Sigmoid colon (tissue), 7 donors: ENCODE measurements around the gene PDS5B. TPM values are rescaled to one million over a fixed set of nuclear protein-coding genes. Genes with fewer than 3 reads are reported as not detected.
A peak's percentile ranks its signal among the peaks of the same experiment; 100 is the strongest.

Experiments used
- DNase-seq: peaks from one replicate; pipeline ENCODE4 v3.0.0-alpha.2; 2019
- H3K27ac ChIP-seq, 4 donors: fragments of 200-600 bp; sonication (generic); one replicate each; pipeline ENCODE4 v1.5.1; 2016 to 2019; ENCODE audit warnings: mild to moderate bottlenecking in 1 of 4
- H3K27me3 ChIP-seq, 3 donors: fragments of 200-600 bp; sonication (generic); one replicate each; pipeline ENCODE4 v1.5.1; 2019; ENCODE audit warnings: mild to moderate bottlenecking in 1 of 3
- H3K36me3 ChIP-seq, 4 donors: fragments of 200-600 bp; sonication (generic); one replicate each; pipeline ENCODE4 v1.5.1; 2016 to 2019
- H3K4me1 ChIP-seq, 4 donors: fragments of 200-600 bp; sonication (generic); one replicate each; pipeline ENCODE4 v1.5.1; 2017 to 2019
- H3K4me3 ChIP-seq, 4 donors: fragments of 200-600 bp; sonication (generic); one replicate each; pipeline ENCODE4 v1.5.1; 2017 to 2019; ENCODE audit warnings: mild to moderate bottlenecking in 2 of 4, moderate library complexity in 1 of 4
- H3K9me3 ChIP-seq, 4 donors: fragments of 200-600 bp in 3 of 4; sonication (generic) in 3 of 4; one replicate each; pipeline versions ENCODE4 v1.5.1 to v1.6.1; 2013 to 2019
- EP300 ChIP-seq, 4 donors: sonication (generic); formaldehyde crosslinking; IDR thresholded peaks; one replicate each; pipeline ENCODE4 v1.6.1; 2017; ENCODE audit warnings: antibody characterized with exemption in 4 of 4
- POLR2A ChIP-seq, 2 donors: fragments of 450-650 bp; IDR thresholded peaks; one replicate each; pipeline ENCODE4 v1.6.1; 2016; ENCODE audit warnings: antibody characterized with exemption in 2 of 2, mild to moderate bottlenecking in 2 of 2, moderate library complexity in 2 of 2
- POLR2AphosphoS5 ChIP-seq, 4 donors: sonication (generic); formaldehyde crosslinking; IDR thresholded peaks; one replicate each; pipeline ENCODE4 v1.6.1; 2017; ENCODE audit warnings: antibody characterized with exemption in 4 of 4
- WGBS, 2 donors: extraction: QIAGEN DNeasy Blood & Tissue Kit; methylation state at CpG; one replicate each; pipeline ENCODE4 v1.1.7; 2013; 5-methylcytosine and 5-hydroxymethylcytosine counted together
- intact Hi-C: fragments of 100-400 bp; cut with DNase I; formaldehyde crosslinking; loops from one replicate; pipeline ENCODE4 v1.15.1; 2023
- polyA plus RNA-seq, 3 donors: library from polyadenylated mRNA; stranded (reverse); fragments of 200-250 nt; gene quantifications; one replicate each; pipeline ENCODE4 v1.2.3, GENCODE V29; 2013
- total RNA-seq, 4 donors: library from RNA; depleted of rRNA; stranded (reverse); fragments of >200 nt; gene quantifications; one replicate each; pipeline ENCODE4 v1.1.0, GENCODE V29; 2016
- TF ChIP-seq, protein P1 (sequence below), 4 experiments: fragments of 450-650 bp in 3 of 4; fragments of 200-600 bp in 1 of 4; IDR thresholded peaks; one replicate each; pipeline ENCODE4 v1.5.1; 2016 to 2019; ENCODE audit warnings: antibody characterized with exemption in 4 of 4, mild to moderate bottlenecking in 3 of 4, moderate library complexity in 2 of 4
- donor health status: healthy with polysubstance abuse.
- donor health status: Bipolar disorder and iron deficiency.
- donor health status: healthy.

PDS5B gene
- total and polyA plus RNA-seq, 7 donors, result 3.6 to 65.0 (median 52.8) TPM

DNA sequence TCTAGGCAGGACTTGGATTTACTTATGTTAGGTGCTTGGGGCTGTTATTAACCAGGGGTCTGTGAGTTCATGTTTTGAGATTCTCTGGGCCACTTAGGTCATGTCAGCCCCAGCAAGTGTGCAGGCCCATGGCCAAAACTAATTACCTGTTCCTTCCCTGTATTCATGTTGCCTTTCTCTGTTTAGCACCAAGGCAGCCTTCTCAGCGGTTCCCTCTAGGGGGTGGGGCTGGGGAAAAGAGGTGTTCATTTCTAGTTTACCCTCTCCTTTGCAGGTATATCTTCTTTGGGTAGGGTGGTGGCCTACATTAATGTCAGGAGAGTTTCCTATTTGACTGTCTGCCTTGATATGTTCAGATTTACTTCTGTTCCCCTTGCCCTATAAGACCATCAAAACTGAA, 61.7 kb downstream of the PDS5B start:
- intact Hi-C loops, result loop anchor here (10.0 kb wide), 1 partner anchor 367 kb away; the partner anchor contains the start of gene KL
- Histone ChIP-seq H3K4me1 (peaks cover 0 to 65% (median 9%) of the 10 kb centered on the region in 4 donors), H3K9me3 (no peaks in the 10 kb centered on the region), H3K27me3 (no peaks in the 10 kb centered on the region), H3K36me3 (no peaks in the 10 kb centered on the region), H3K4me3 (no peak overlapping the region), H3K27ac (no peak overlapping the region)
- TF ChIP-seq, protein P1, sequence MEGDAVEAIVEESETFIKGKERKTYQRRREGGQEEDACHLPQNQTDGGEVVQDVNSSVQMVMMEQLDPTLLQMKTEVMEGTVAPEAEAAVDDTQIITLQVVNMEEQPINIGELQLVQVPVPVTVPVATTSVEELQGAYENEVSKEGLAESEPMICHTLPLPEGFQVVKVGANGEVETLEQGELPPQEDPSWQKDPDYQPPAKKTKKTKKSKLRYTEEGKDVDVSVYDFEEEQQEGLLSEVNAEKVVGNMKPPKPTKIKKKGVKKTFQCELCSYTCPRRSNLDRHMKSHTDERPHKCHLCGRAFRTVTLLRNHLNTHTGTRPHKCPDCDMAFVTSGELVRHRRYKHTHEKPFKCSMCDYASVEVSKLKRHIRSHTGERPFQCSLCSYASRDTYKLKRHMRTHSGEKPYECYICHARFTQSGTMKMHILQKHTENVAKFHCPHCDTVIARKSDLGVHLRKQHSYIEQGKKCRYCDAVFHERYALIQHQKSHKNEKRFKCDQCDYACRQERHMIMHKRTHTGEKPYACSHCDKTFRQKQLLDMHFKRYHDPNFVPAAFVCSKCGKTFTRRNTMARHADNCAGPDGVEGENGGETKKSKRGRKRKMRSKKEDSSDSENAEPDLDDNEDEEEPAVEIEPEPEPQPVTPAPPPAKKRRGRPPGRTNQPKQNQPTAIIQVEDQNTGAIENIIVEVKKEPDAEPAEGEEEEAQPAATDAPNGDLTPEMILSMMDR (IDR thresholded peaks at IDR 0.05), result no peak
- TF ChIP-seq EP300 (IDR thresholded peaks at IDR 0.05) (no peak), POLR2AphosphoS5 (IDR thresholded peaks at IDR 0.05) (no peak), POLR2A (IDR thresholded peaks at IDR 0.05) (no peak)
- no peak for DNase-seq
- WGBS, 2 donors, result 73 to 75% methylated on average over 1 of the region's 1 CpG

DNA sequence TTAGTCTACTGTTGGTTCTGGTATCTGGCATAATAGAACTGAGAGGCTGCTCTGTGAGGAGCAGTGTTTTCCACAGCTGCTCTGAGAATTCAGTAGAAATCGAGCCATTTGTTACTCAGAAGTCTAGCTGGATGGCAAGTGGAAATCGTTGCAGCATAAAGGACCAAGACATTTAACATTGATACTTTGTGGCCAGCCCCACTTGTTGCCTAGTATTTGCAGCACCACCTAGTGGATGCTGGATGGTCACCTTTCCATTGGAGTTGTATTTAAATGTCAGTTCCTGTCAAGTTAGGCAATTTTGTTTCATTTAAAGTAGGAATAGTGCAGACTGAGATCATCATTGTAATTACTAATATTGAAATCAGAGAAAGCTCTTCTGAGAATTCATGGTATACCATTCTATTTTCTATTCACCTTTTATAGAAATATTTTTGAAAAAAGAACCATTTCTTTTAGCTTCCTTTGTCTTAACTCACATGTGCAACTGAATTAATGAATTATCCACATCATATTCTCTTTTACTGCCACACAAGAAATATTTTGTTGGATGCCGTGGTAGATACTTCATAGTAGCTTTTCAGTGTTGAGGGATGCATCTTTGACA, 64.6 kb downstream of the PDS5B start:
- H3K4me3 ChIP-seq, result no peak overlapping the region
- no peaks in the 10 kb centered on the region for H3K9me3 ChIP-seq
- H3K4me1 ChIP-seq, result peaks cover 0 to 37% (median 6%) of the 10 kb centered on the region in 4 donors
- H3K27me3 ChIP-seq, result no peaks in the 10 kb centered on the region
- DNase-seq, result no peak
- no peak overlapping the region for H3K27ac ChIP-seq
- intact Hi-C loops, result loop anchor here (10.0 kb wide), 1 partner anchor 1074 kb away; no protein-coding TSS in a partner anchor
- 16 to 29% methylated on average over 3 of the region's 3 CpGs for WGBS, 2 donors
- TF ChIP-seq EP300 (IDR thresholded peaks at IDR 0.05) (no peak), POLR2AphosphoS5 (IDR thresholded peaks at IDR 0.05) (no peak)
- TF ChIP-seq, protein P1 (IDR thresholded peaks at IDR 0.05), result peak in 3 of 4 experiments; percentile 19 to 68 (median 58)
- H3K36me3 ChIP-seq, result no peaks in the 10 kb centered on the region

DNA sequence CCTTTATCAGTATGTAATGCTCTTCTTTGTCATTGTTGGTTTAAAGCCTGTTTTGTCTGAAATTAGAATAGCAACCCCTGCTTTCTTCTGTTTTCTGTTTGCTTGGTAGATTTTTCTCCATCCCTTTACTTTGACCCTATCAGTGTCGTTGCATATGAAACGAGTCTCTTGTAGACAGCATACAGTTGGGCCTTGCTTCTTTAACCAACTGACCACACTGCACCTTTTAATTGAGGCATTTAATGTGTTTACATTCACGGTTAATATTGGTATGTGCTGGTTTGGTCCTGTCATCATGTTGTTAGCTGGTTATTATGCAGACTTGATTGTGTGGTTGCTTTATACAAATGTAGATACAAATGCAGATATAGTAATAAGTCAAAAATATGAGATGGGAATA, 71.1 kb downstream of the PDS5B start:
- no peak for DNase-seq
- peaks cover 0 to 4% (median 0%) of the 10 kb centered on the region in 4 donors for H3K9me3 ChIP-seq
- H3K4me3 ChIP-seq, result no peak overlapping the region
- intact Hi-C loops, result loop anchor here (10.0 kb wide), 1 partner anchor 1067 kb away; no protein-coding TSS in a partner anchor
- H3K27me3 ChIP-seq, result no peaks in the 10 kb centered on the region
- TF ChIP-seq, protein P1 (IDR thresholded peaks at IDR 0.05), result no peak
- H3K36me3 ChIP-seq, result peaks cover 0 to 12% (median 0%) of the 10 kb centered on the region in 4 donors
- no peak overlapping the region for H3K27ac ChIP-seq
- H3K4me1 ChIP-seq, result no peaks in the 10 kb centered on the region
- 95 to 98% methylated on average over 3 of the region's 3 CpGs for WGBS, 2 donors

DNA sequence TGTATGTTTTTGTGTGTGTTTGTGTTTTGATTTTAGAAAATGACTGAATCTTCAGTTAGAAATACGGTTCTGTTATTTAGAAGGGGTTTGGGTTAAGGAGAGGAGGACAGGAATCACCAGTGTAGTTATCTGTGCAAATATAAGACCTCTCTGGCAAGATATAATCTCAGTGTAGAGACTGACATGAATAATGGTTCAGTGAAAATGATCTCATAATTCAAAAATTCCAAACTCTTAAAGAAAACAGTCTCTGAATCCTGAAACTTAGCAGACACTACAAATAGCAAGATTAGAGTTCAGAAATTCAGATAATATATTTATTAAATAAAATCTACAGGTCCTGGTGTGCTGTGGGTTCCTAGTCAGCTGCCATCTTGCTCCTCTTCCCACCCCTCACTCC, 73.5 kb downstream of the PDS5B start:
- WGBS, 2 donors, result 92 to 99% methylated on average over 1 of the region's 1 CpG

More for the DNA sequence above, 73.5 kb downstream of the PDS5B start:
- H3K4me3 ChIP-seq, result no peak overlapping the region
- TF ChIP-seq POLR2A (IDR thresholded peaks at IDR 0.05) (no peak), EP300 (IDR thresholded peaks at IDR 0.05) (no peak), POLR2AphosphoS5 (IDR thresholded peaks at IDR 0.05) (no peak)
- TF ChIP-seq, protein P1 (IDR thresholded peaks at IDR 0.05), result no peak
- peaks cover 0 to 4% (median 0%) of the 10 kb centered on the region in 4 donors for H3K9me3 ChIP-seq
- no peaks in the 10 kb centered on the region for H3K4me1 ChIP-seq
- no peak for DNase-seq
- H3K36me3 ChIP-seq, result peaks cover 0 to 12% (median 0%) of the 10 kb centered on the region in 4 donors
- intact Hi-C loops, result loop anchor here (10.0 kb wide), 1 partner anchor 1065 kb away; no protein-coding TSS in a partner anchor
- no peaks in the 10 kb centered on the region for H3K27me3 ChIP-seq
- no peak overlapping the region for H3K27ac ChIP-seq
